NCI-H146 treated with DMSO at 0.1 percent for 48 hours (cell line): ENCODE data around the gene NFATC4.
"Not testable (repeated sequence)": the region's sequence is repeated elsewhere in the genome, so short reads cannot be mapped to it uniquely, and the experiment has no call there.

ENCODE experiments used
- DNase-seq: peaks from one replicate; lab custom pipeline; 2025; ENCODE audit not compliant: unreplicated experiment; lab: John Stamatoyannopoulos, UW

The NFATC4 gene

GRCh38 chr14:24338843-24339242 lies 29.1 kb upstream of the NFATC4 start:
- DNase-seq: no peak

- DNase-seq: no peak
Measured at GRCh38 chr14:24339284-24340151, 28.5 kb upstream of the NFATC4 start, which contains the start of gene RIPK3. RIPK3 (minus strand) TSS chr14:24339991; CDS start chr14:24339826, 165 bp downstream.

- DNase-seq: no peak
Measured at GRCh38 chr14:24340606-24341005, 27.4 kb upstream of the NFATC4 start.

GRCh38 chr14:24342889-24343288 lies 25.1 kb upstream of the NFATC4 start:
- no peak for DNase-seq

GRCh38 chr14:24343795-24344660 lies 24.0 kb upstream of the NFATC4 start:
- DNase-seq: no peak

GRCh38 chr14:24347134-24347533 lies 20.9 kb upstream of the NFATC4 start:
- DNase-seq: no peak

- no peak for DNase-seq
Measured at GRCh38 chr14:24348186-24348585, 19.8 kb upstream of the NFATC4 start.

GRCh38 chr14:24349742-24350141 lies 18.2 kb upstream of the NFATC4 start:
- no peak for DNase-seq

- DNase-seq: no peak
Measured at GRCh38 chr14:24351517-24351916, 16.5 kb upstream of the NFATC4 start.

- no peak for DNase-seq
Measured at GRCh38 chr14:24353559-24354481, 14.2 kb upstream of the NFATC4 start.

- DNase-seq: not testable (repeated sequence)
Measured at GRCh38 chr14:24354482-24354825, 13.5 kb upstream of the NFATC4 start.

- no peak for DNase-seq
Measured at GRCh38 chr14:24355009-24355408, 13.0 kb upstream of the NFATC4 start.

- DNase-seq: no peak
Measured at GRCh38 chr14:24356208-24356607, 11.8 kb upstream of the NFATC4 start.

GRCh38 chr14:24360281-24360680 lies 7.7 kb upstream of the NFATC4 start:
- no peak for DNase-seq

- no peak for DNase-seq
Measured at GRCh38 chr14:24361326-24361725, 6.7 kb upstream of the NFATC4 start.

- DNase-seq: no peak
Measured at GRCh38 chr14:24362241-24362960, 5.6 kb upstream of the NFATC4 start.

GRCh38 chr14:24363401-24363800 lies 4.6 kb upstream of the NFATC4 start:
- DNase-seq: no peak

- DNase-seq: no peak
Measured at GRCh38 chr14:24364841-24365240, 3.1 kb upstream of the NFATC4 start.

- DNase-seq: no peak
Measured at GRCh38 chr14:24365600-24366412, 2.2 kb upstream of the NFATC4 start.

GRCh38 chr14:24366413-24366720 lies 1.6 kb upstream of the NFATC4 start:
- no peak for DNase-seq
